AG04450 (cell line): ENCODE measurements around the gene CLCN5. TPM values are rescaled to one million over a fixed set of nuclear protein-coding genes. Genes with fewer than 3 reads are reported as not detected.

Experiments
- CTCF ChIA-PET: fragments of 300-600, 350-600 bp; formaldehyde crosslinking; extraction: SDS; loops from one replicate; lab custom pipeline; 2022; ENCODE audit warnings: antibody characterized with exemption, inconsistent platforms; lab: Charles Lee
- POLR2A ChIA-PET: fragments of 350-600 bp; formaldehyde crosslinking; extraction: SDS; loops from one replicate; lab custom pipeline; 2021; ENCODE audit warnings: antibody characterized with exemption, inconsistent platforms; lab: Yijun Ruan, JAX
- DNase-seq: peaks from one replicate; pipeline ENCODE4 v3.0.0-alpha.2; 2011; ENCODE audit warnings: low read depth, low spot score
- H3K27ac ChIP-seq: one replicate; pipeline ENCODE4 v1.5.1; 2012; ENCODE audit warnings: low read depth, low read length, control low read depth
- H3K27me3 ChIP-seq: one replicate; pipeline ENCODE4 v1.6.0; 2012; ENCODE audit warnings: low read length; ENCODE audit not compliant: control insufficient read depth, insufficient read depth
- H3K4me3 ChIP-seq: 2 replicates; pipeline ENCODE4 v1.5.1; 2011; ENCODE audit warnings: mild to moderate bottlenecking, low read depth, low read length, control low read depth
- H3K9me3 ChIP-seq: 2 replicates; pipeline ENCODE4 v1.5.1; 2012; ENCODE audit warnings: low read length; ENCODE audit not compliant: control insufficient read depth, insufficient read depth
- polyA plus RNA-seq: library from polyadenylated mRNA; depleted of rRNA; stranded (reverse); fragments of >200 nt; gene quantifications from 2 replicates; pipeline ENCODE4 v1.2.3, GENCODE V29; 2011; rRNA removed
- small RNA-seq: library from RNA; depleted of rRNA; stranded (forward); fragments of <200 nt; gene quantifications from one replicate; pipeline ENCODE3, GENCODE V24; 2012; ENCODE audit warnings: low read depth; ENCODE audit not compliant: insufficient read length
- TF ChIP-seq, protein P1 (sequence below): IDR thresholded peaks from 2 replicates; pipeline ENCODE4 v1.5.1; 2011; ENCODE audit warnings: low read depth, low read length, control low read depth, inconsistent platforms

The CLCN5 gene
- polyA plus RNA-seq, 1 experiment: 2.2 TPM

DNA sequence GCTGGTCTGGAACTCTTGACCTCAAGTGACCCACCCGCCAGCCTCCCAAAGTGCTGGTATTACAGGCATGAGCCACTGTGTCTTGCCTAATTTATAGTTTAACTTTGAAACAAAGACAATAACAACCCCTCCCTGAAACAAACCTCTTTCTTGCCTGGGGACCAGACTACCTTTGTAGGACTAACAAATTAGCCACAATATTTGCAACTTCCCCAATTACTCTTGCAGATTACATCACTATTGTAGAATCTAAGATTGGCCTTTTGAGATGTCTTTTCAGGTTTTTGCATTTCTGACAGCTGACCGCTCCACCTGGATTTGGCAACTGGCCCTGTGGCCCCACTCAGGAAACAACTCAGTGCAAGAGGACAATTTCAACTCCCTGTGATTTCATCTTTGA lies 193.6 kb downstream of the CLCN5 start:
- Histone ChIP-seq H3K27ac (no peak overlapping the region), H3K9me3 (no peaks in the 10 kb centered on the region), H3K27me3 (no peaks in the 10 kb centered on the region), H3K4me3 (no peak overlapping the region)
- no peak for DNase-seq
- CTCF ChIA-PET: no interaction called here
- POLR2A ChIA-PET: no interaction called here
- TF ChIP-seq, protein P1, sequence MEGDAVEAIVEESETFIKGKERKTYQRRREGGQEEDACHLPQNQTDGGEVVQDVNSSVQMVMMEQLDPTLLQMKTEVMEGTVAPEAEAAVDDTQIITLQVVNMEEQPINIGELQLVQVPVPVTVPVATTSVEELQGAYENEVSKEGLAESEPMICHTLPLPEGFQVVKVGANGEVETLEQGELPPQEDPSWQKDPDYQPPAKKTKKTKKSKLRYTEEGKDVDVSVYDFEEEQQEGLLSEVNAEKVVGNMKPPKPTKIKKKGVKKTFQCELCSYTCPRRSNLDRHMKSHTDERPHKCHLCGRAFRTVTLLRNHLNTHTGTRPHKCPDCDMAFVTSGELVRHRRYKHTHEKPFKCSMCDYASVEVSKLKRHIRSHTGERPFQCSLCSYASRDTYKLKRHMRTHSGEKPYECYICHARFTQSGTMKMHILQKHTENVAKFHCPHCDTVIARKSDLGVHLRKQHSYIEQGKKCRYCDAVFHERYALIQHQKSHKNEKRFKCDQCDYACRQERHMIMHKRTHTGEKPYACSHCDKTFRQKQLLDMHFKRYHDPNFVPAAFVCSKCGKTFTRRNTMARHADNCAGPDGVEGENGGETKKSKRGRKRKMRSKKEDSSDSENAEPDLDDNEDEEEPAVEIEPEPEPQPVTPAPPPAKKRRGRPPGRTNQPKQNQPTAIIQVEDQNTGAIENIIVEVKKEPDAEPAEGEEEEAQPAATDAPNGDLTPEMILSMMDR: no peak

DNA sequence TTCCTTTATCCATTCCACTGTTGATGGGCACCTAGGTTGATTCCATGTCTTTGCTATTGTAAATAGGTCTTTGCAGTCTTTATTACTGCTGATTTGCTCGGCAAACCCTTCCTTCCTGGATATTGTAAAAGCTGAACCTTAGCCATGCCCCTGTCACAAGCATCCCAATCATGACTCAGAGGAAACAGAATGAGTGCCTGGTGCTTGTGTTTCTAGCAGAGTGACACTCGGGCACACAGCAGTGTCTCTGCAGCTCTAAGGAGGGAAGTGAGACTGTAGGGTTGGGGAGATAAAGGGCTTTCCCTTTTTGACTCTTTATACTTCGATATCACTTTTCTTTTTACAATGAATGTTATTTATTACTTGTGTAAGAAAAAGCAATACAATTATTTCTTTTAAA lies 195.1 kb downstream of the CLCN5 start:
- Histone ChIP-seq H3K27ac (no peak overlapping the region), H3K4me3 (no peak overlapping the region), H3K27me3 (no peaks in the 10 kb centered on the region), H3K9me3 (no peaks in the 10 kb centered on the region)
- POLR2A ChIA-PET: no interaction called here
- TF ChIP-seq, protein P1: no peak
- CTCF ChIA-PET: no interaction called here
- DNase-seq: no peak

DNA sequence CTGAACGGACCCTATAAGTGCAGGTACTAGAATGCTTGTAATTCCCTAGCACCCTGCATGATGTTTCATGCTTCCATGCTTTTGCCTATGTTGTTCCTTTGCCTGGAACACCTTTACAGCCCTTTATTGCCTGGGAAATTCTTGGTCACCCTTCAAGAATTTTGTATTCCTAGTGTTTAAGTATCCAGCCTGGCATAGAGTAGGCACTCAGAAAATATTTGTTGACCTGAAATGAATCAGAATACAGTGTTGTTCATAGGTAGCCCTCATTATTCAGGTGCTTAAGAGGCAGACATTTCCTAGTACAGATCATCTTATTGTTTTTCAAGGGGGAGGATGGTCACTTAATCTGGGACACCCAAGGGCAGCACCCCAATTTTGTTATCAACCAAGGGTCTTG lies 203.1 kb downstream of the CLCN5 start:
- no peaks in the 10 kb centered on the region for H3K27me3 ChIP-seq
- no peaks in the 10 kb centered on the region for H3K9me3 ChIP-seq
- H3K27ac ChIP-seq: no peak overlapping the region
- ChIA-PET CTCF (no interaction called here), POLR2A (no interaction called here)
- TF ChIP-seq, protein P1: no peak
- DNase-seq: no peak
- H3K4me3 ChIP-seq: no peak overlapping the region

DNA sequence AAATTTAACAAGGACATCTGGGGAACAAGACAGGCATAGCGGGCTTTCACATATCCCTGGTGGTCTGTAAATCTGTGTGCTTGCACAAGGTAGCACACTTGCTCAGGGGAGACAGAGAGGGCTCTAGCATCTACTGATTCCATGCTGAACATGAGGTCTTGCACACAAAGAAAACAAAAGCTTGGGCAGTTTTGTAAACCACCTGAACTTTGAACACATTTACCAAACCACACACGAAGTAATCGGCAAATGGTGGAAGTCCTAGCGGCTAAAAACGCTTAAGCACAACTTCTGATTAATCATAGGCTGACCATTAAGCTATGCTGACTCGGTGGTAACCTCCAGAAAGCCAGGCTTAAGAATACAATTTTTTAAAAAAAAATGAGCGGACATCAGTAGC lies 225.6 kb downstream of the CLCN5 start:
- POLR2A ChIA-PET: no interaction called here
- H3K9me3 ChIP-seq: no peaks in the 10 kb centered on the region
- DNase-seq: no peak
- H3K4me3 ChIP-seq: no peak overlapping the region
- H3K27ac ChIP-seq: no peak overlapping the region
- TF ChIP-seq, protein P1: no peak
- H3K27me3 ChIP-seq: no peaks in the 10 kb centered on the region
- CTCF ChIA-PET: no interaction called here

Small RNAs within 50 kb of the gene (small RNA-seq; reads per million reads assigned to genes)
- 107 reads per million, percentile 89 among the genes with 10 or more reads in this experiment for gene MIR188
- 160 reads per million, percentile 90 among the genes with 10 or more reads in this experiment for gene MIR362
- gene MIR500A: 45.4 reads per million, percentile 85 among the genes with 10 or more reads in this experiment
- not detected for gene MIR500B
- gene MIR501: 6.5 reads per million, percentile 59 among the genes with 10 or more reads in this experiment
- 146 reads per million, percentile 90 among the genes with 10 or more reads in this experiment for gene MIR502
- 774 reads per million, percentile 95 among the genes with 10 or more reads in this experiment for gene MIR532
- gene MIR660: 411 reads per million, percentile 93 among the genes with 10 or more reads in this experiment
- gene RNU6-421P: not detected

Other genes starting within 250 kb of the CLCN5 start
- not detected in 2 replicates for gene PAGE1, start 226.6 kb upstream of the CLCN5 start, polyA plus RNA-seq
- gene PAGE4, start 93.3 kb upstream of the CLCN5 start, polyA plus RNA-seq: not detected in 2 replicates
- 4.2 and 4.3 TPM in 2 replicates for gene USP27X, start 43.1 kb upstream of the CLCN5 start, polyA plus RNA-seq